GM12878 (cell line): ENCODE measurements around the gene SELENBP1. TPM values are rescaled to one million over a fixed set of nuclear protein-coding genes. Genes with fewer than 3 reads are reported as not detected.

Experiments used
- ATAC-seq: fragments of 200-7000 bp; cut with Tn5 transposase; 3 replicates; pipeline ENCODE4 v1.9.1; 2020; ENCODE audit warnings: mild to moderate bottlenecking, moderate library complexity
- BruUV-seq: library from RNA; stranded (reverse); fragments of 400-500 nt; replicated peaks from 2 replicates; lab custom pipeline; 2021; lab: Mats Ljungman, UMichigan
- CTCF ChIA-PET: fragments of 300-600 bp; sonication (Branson Sonifier 250); formaldehyde crosslinking; extraction: SDS; loops from one replicate; lab custom pipeline; 2021; ENCODE audit warnings: inconsistent platforms; lab: Yijun Ruan, JAX
- POLR2A ChIA-PET: fragments of 350-600 bp; formaldehyde crosslinking; extraction: SDS; loops from one replicate; lab custom pipeline; 2021; ENCODE audit warnings: inconsistent platforms; lab: Charles Lee
- RAD21 ChIA-PET: fragments of 300-600 bp; sonication (Branson Sonifier 250); formaldehyde crosslinking; loops from one replicate; lab custom pipeline; 2023; ENCODE audit warnings: antibody characterized with exemption; ENCODE audit not compliant: unreplicated experiment; lab: Charles Lee
- SMC1A ChIA-PET: fragments of 300-600 bp; sonication (Branson Sonifier 250); formaldehyde crosslinking; loops from one replicate; lab custom pipeline; 2023; ENCODE audit not compliant: unreplicated experiment, uncharacterized antibody; lab: Charles Lee
- DNase-seq: peaks from one replicate; pipeline ENCODE4 v3.0.0-alpha.2; 2011; ENCODE audit warnings: low read depth, low spot score
- FAIRE-seq: peaks from 3 replicates; lab custom pipeline; 2011; peaks lifted over from hg19 to GRCh38; lab: Jason Lieb, UNC
- H2AFZ ChIP-seq: 2 replicates; pipeline ENCODE4 v1.6.0; 2011; ENCODE audit warnings: low read depth, low read length, control low read depth; ENCODE audit not compliant: control insufficient read depth
- H3K27ac ChIP-seq: 2 replicates; pipeline ENCODE4 v1.5.1; 2011; ENCODE audit warnings: control low read depth; ENCODE audit not compliant: control insufficient read depth, insufficient read depth
- H3K27me3 ChIP-seq, 2 experiments: replicated peaks in 1 of 2; 2 replicates each; pipeline versions ENCODE4 v1.6.0 to v1.6.1; 2011; ENCODE audit warnings: low read length in 1 of 2; ENCODE audit not compliant: control insufficient read depth in 2 of 2, insufficient read depth in 2 of 2
- H3K36me3 ChIP-seq, 2 experiments: 2 replicates each; pipeline ENCODE4 v1.5.1; 2011; ENCODE audit warnings: low read length in 1 of 2; ENCODE audit not compliant: control insufficient read depth in 2 of 2, insufficient read depth in 2 of 2
- H3K4me1 ChIP-seq: 2 replicates; pipeline ENCODE4 v1.6.1; 2011; ENCODE audit warnings: mild to moderate bottlenecking, low read length, moderate library complexity, mixed read lengths; ENCODE audit not compliant: control insufficient read depth, insufficient read depth
- H3K4me2 ChIP-seq: 2 replicates; pipeline ENCODE4 v1.6.0; 2011; ENCODE audit warnings: control low read depth; ENCODE audit not compliant: control insufficient read depth, insufficient read depth
- H3K4me3 ChIP-seq: fragments of 200-600 bp; sonication (generic); 2 replicates; pipeline ENCODE4 v1.5.1; 2016
- H3K79me2 ChIP-seq: 2 replicates; pipeline ENCODE4 v1.6.0; 2011; ENCODE audit warnings: low read length; ENCODE audit not compliant: control insufficient read depth, insufficient read depth
- H3K9ac ChIP-seq: 2 replicates; pipeline ENCODE4 v1.8.0; 2011; ENCODE audit warnings: low read length, control low read depth, mixed read lengths; ENCODE audit not compliant: control insufficient read depth, insufficient read depth
- H3K9me3 ChIP-seq: replicated peaks from 3 replicates; pipeline ENCODE4 v1.5.1; 2011; ENCODE audit warnings: mild to moderate bottlenecking, low read length; ENCODE audit not compliant: control insufficient read depth, insufficient read depth
- H4K20me1 ChIP-seq: 2 replicates; pipeline ENCODE4 v1.6.0; 2011; ENCODE audit not compliant: control insufficient read depth, insufficient read depth
- BRCA1 ChIP-seq: IDR thresholded peaks from 2 replicates; pipeline ENCODE4 v1.6.1; 2011; ENCODE audit warnings: low read depth, low read length, improper control_type of control experiment
- CHD1 ChIP-seq: IDR thresholded peaks from 2 replicates; pipeline ENCODE4 v1.6.1; 2012; ENCODE audit warnings: low read depth, low read length, improper control_type of control experiment
- CREB1 ChIP-seq: IDR thresholded peaks from 2 replicates; pipeline ENCODE4 v1.6.1; 2012; ENCODE audit warnings: low read depth, mild to moderate bottlenecking, inconsistent platforms
- GATAD2B ChIP-seq: fragments of 450-650 bp; conservative IDR thresholded peaks from 2 replicates; pipeline ENCODE4 v1.6.1; 2017; ENCODE audit warnings: low read depth, mild to moderate bottlenecking, moderate library complexity
- KLF5 ChIP-seq: fragments of 450-650 bp; IDR thresholded peaks from 2 replicates; pipeline ENCODE4 v1.6.1; 2014; ENCODE audit warnings: mild to moderate bottlenecking; ENCODE audit not compliant: partially characterized antibody
- POLR2AphosphoS2 ChIP-seq: IDR thresholded peaks from 2 replicates; pipeline ENCODE4 v1.6.1; 2011; ENCODE audit warnings: low read depth, mild to moderate bottlenecking, low read length, improper control_type of control experiment, moderate library complexity
- RBBP5 ChIP-seq: fragments of 200-600 bp; sonication (generic); conservative IDR thresholded peaks from 2 replicates; pipeline ENCODE4 v1.6.1; 2016
- RFX5 ChIP-seq: IDR thresholded peaks from 2 replicates; pipeline ENCODE4 v1.6.1; 2011; ENCODE audit warnings: low read depth, low read length, improper control_type of control experiment
- SUPT20H ChIP-seq: IDR thresholded peaks from 2 replicates; pipeline ENCODE4 v1.6.1; 2011; ENCODE audit warnings: low read depth, mild to moderate bottlenecking, low read length, moderate library complexity, borderline replicate concordance; ENCODE audit not compliant: control insufficient read depth
- ZNF622 ChIP-seq: fragments of 450-650 bp; IDR thresholded peaks from 2 replicates; pipeline ENCODE4 v1.6.1; 2017; ENCODE audit warnings: mild to moderate bottlenecking, inconsistent platforms
- ZZZ3 ChIP-seq: IDR thresholded peaks from 2 replicates; pipeline ENCODE4 v1.6.1; 2011; ENCODE audit warnings: low read depth; ENCODE audit not compliant: control insufficient read depth, insufficient read length
- WGBS: methylation state at CpG from one replicate; pipeline ENCODE4 v1.1.6; 2016; ENCODE audit warnings: low lambda C conversion rate; ENCODE audit not compliant: insufficient replicate concordance, insufficient coverage; ENCODE audit errors: missing lambda C conversion rate; 5-methylcytosine and 5-hydroxymethylcytosine counted together
- in situ Hi-C: fragments of 300-500 bp; cut with MboI; formaldehyde crosslinking; loops from 9 replicates; pipeline ENCODE4 v1.14.3; 2018; ENCODE audit warnings: mixed read lengths
- intact Hi-C: fragments of 100-400 bp; cut with micrococcal nuclease; formaldehyde crosslinking; loops from one replicate; pipeline ENCODE4 v1.14.2; 2022; ENCODE audit not compliant: unreplicated experiment
- polyA plus RNA-seq, 11 experiments: library from polyadenylated mRNA; depleted of rRNA in 4 of 11; unstranded in 6 of 11; stranded (reverse) in 5 of 11; fragments of >200 nt; fragmentation: Nextera tagmentation in 4 of 11; fragmentation: Illumina TruSeq in 1 of 11; extraction: Ambion mirVana in 4 of 11; extraction: Trizol in 1 of 11; gene quantifications; 1 replicate in 1 of 11; 2 replicates in 10 of 11; pipeline versions ENCODE4 v1.2.1 to v1.2.3, GENCODE V29; 2011 to 2016; ENCODE audit warnings: inconsistent platforms in 2 of 11, missing spikeins in 2 of 11, low read depth in 1 of 11
- total RNA-seq, 4 experiments: library from RNA; depleted of rRNA in 3 of 4; stranded (reverse); fragments of >200 nt in 3 of 4; fragmentation: Illumina TruSeq in 1 of 4; extraction: Trizol in 1 of 4; gene quantifications; 2 replicates each; pipeline versions ENCODE4 v1.2.1 to v1.2.3, GENCODE V29; 2013 to 2021
- TF ChIP-seq, protein P1 (sequence below): IDR thresholded peaks from 2 replicates; pipeline ENCODE4 v1.6.1; 2012; ENCODE audit warnings: low read depth, low read length, improper control_type of control experiment
- TF ChIP-seq, protein P2 (sequence below): fragments of 450-650 bp; IDR thresholded peaks from 2 replicates; pipeline ENCODE4 v1.6.1; 2017; ENCODE audit warnings: mild to moderate bottlenecking, moderate library complexity

The SELENBP1 gene
- total and polyA plus RNA-seq, 10 of the 15 experiments (the other 5 are each of a cell fraction or from before 2014, with no cell fraction given): 0.41 TPM; not detected in 9

DNA sequence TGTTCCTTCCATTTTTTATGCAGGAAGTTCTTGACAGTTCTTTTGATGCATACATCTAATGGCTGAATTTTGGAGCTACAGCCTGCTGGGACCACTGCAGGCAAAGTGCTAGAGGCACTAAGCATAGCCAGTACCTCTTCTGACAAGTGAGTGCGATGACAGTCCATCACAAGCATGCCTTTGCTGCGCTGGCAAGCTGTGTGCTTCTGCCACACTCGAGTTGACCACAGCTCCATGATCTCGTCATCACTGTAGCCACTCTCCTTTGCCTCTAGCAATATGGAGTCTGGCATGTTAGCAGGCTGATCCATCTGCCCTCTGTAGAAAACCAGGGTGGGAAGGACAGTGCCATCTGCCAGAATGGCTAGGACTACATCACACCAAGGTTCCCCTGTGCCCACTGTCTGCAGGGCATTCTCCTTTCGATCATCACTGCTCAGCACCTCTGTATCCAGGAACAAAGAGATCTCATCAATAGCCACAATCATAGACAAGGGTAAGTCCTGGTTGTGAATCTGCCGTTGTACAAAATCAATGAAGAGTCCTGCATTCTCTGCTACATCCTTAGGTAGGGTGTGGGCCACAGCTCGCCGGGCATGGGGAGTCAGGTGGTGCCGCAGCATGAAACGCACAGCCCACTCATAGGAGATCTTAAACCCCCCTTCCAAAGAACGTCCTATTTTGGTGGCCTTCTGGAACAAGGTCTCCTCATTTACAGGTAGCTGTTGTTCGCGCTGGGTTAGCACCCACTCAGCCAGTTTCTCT, 32.9 kb upstream of the SELENBP1 start:
- Histone ChIP-seq H3K4me3 (no peak overlapping the region), H3K27me3 (no peaks in the 10 kb centered on the region), H2AFZ (no peak overlapping the region), H3K9me3 (no peaks in the 10 kb centered on the region), H4K20me1 (peaks cover 4% of the 10 kb centered on the region; the same call in 1 of the 2 replicates), H3K4me1 (peaks cover 9% of the 10 kb centered on the region)
- no TSS peak for BruUV-seq
- DNase-seq (no peak), FAIRE-seq (no peak)
- ChIA-PET SMC1A (interaction anchor here (1.0 to 1.3 kb wide), 2 partner anchors 20 to 329 kb away, joined by 3 to 4 read pairs; no protein-coding TSS in a partner anchor), POLR2A (interaction anchor here (0.6 to 0.8 kb wide), 3 partner anchors 35 to 1336 kb away, joined by 3 to 4 read pairs (median 4); partner anchors contain the start of gene ZNF687)
- intact Hi-C loops: no loop called here
- in situ Hi-C loops: no loop called here
- TF ChIP-seq POLR2AphosphoS2 (no peak), ZNF622 (no peak), CHD1 (no peak), ZZZ3 (no peak), SUPT20H (no peak), RBBP5 (no peak), RFX5 (no peak), CREB1 (no peak), GATAD2B (no peak), BRCA1 (no peak), KLF5 (no peak)
- TF ChIP-seq, protein P1, sequence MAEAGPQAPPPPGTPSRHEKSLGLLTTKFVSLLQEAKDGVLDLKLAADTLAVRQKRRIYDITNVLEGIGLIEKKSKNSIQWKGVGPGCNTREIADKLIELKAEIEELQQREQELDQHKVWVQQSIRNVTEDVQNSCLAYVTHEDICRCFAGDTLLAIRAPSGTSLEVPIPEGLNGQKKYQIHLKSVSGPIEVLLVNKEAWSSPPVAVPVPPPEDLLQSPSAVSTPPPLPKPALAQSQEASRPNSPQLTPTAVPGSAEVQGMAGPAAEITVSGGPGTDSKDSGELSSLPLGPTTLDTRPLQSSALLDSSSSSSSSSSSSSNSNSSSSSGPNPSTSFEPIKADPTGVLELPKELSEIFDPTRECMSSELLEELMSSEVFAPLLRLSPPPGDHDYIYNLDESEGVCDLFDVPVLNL: no peak
- TF ChIP-seq, protein P2, sequence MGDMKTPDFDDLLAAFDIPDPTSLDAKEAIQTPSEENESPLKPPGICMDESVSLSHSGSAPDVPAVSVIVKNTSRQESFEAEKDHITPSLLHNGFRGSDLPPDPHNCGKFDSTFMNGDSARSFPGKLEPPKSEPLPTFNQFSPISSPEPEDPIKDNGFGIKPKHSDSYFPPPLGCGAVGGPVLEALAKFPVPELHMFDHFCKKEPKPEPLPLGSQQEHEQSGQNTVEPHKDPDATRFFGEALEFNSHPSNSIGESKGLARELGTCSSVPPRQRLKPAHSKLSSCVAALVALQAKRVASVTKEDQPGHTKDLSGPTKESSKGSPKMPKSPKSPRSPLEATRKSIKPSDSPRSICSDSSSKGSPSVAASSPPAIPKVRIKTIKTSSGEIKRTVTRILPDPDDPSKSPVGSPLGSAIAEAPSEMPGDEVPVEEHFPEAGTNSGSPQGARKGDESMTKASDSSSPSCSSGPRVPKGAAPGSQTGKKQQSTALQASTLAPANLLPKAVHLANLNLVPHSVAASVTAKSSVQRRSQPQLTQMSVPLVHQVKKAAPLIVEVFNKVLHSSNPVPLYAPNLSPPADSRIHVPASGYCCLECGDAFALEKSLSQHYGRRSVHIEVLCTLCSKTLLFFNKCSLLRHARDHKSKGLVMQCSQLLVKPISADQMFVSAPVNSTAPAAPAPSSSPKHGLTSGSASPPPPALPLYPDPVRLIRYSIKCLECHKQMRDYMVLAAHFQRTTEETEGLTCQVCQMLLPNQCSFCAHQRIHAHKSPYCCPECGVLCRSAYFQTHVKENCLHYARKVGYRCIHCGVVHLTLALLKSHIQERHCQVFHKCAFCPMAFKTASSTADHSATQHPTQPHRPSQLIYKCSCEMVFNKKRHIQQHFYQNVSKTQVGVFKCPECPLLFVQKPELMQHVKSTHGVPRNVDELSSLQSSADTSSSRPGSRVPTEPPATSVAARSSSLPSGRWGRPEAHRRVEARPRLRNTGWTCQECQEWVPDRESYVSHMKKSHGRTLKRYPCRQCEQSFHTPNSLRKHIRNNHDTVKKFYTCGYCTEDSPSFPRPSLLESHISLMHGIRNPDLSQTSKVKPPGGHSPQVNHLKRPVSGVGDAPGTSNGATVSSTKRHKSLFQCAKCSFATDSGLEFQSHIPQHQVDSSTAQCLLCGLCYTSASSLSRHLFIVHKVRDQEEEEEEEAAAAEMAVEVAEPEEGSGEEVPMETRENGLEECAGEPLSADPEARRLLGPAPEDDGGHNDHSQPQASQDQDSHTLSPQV: no peak
- TF ChIP-seq, all 136 proteins: peak for 0
- over 99% methylated on average over 13 of the region's 13 CpGs for WGBS
- H3K27ac ChIP-seq: no peak overlapping the region
- H3K79me2 ChIP-seq: peaks cover 11% of the 10 kb centered on the region
- peaks cover 18 to 53% of the 10 kb centered on the region in 2 experiments for H3K36me3 ChIP-seq
- no peak overlapping the region for H3K9ac ChIP-seq
- no peak overlapping the region for H3K4me2 ChIP-seq
- no peak; the same call in 2 of the 3 replicates for ATAC-seq
- RAD21 ChIA-PET: interaction anchor here (0.5 to 0.8 kb wide), 3 partner anchors 12 to 453 kb away, joined by 3 to 4 read pairs (median 4); no protein-coding TSS in a partner anchor
- CTCF ChIA-PET: interaction anchor here (0.6 to 2.1 kb wide), 4 partner anchors 10 to 104 kb away, joined by 3 to 7 read pairs (median 4); no protein-coding TSS in a partner anchor
